PFSK-1 (cell line): Measurements from ENCODE around the gene ADAMTS14.

Source experiments
- FOXP2 ChIP-seq: optimal IDR thresholded peaks from 2 replicates; pipeline ENCODE3; 2011; ENCODE audit warnings: borderline replicate concordance, control low read depth, inconsistent platforms; ENCODE audit not compliant: insufficient read depth; ENCODE audit errors: extremely low read length, extremely low read depth
- POLR2AphosphoS5 ChIP-seq: IDR thresholded peaks from 2 replicates; pipeline ENCODE4 v1.6.1; 2012; ENCODE audit warnings: low read depth, mild to moderate bottlenecking, control low read depth, low read length, moderate library complexity
- REST ChIP-seq, 2 experiments: IDR thresholded peaks; 2 replicates each; pipeline versions ENCODE4 v1.6.1 to v1.8.0; 2011 to 2012; ENCODE audit warnings: low read depth in 2 of 2, low read length in 2 of 2, control low read depth in 1 of 2, inconsistent platforms in 1 of 2, mild to moderate bottlenecking in 1 of 2, moderate library complexity in 1 of 2; ENCODE audit not compliant: insufficient read depth in 1 of 2
- SIN3A ChIP-seq: IDR thresholded peaks from 2 replicates; pipeline ENCODE4 v1.6.1; 2012; ENCODE audit warnings: mild to moderate bottlenecking, low read length, moderate library complexity, borderline replicate concordance; ENCODE audit not compliant: insufficient read depth
- TAF1 ChIP-seq: IDR thresholded peaks from 2 replicates; pipeline ENCODE4 v1.6.1; 2012; ENCODE audit warnings: low read length, control low read depth, borderline replicate concordance; ENCODE audit not compliant: insufficient read depth

ADAMTS14 gene

GRCh38 chr10:70702190-70702763 is 30.0 kb downstream of the ADAMTS14 start:
- TF ChIP-seq TAF1 (no peak), POLR2AphosphoS5 (no peak), REST (IDR thresholded peaks at IDR 0.05; ENCODE audit: insufficient read depth in 1 of 2, low read depth in 2 of 2, low read length in 2 of 2) (no peak), SIN3A (no peak), FOXP2 (no peak)

GRCh38 chr10:70704211-70704610 is 31.9 kb downstream of the ADAMTS14 start:
- TF ChIP-seq FOXP2 (no peak), REST (IDR thresholded peaks at IDR 0.05; ENCODE audit: insufficient read depth in 1 of 2, low read depth in 2 of 2, low read length in 2 of 2) (no peak), TAF1 (no peak), POLR2AphosphoS5 (no peak), SIN3A (no peak)

GRCh38 chr10:70705121-70705861 is 33.0 kb downstream of the ADAMTS14 start:
- no peak for TF ChIP-seq POLR2AphosphoS5
- TF ChIP-seq TAF1, result no peak
- TF ChIP-seq SIN3A, result no peak
- TF ChIP-seq REST (IDR thresholded peaks at IDR 0.05; ENCODE audit: insufficient read depth in 1 of 2, low read depth in 2 of 2, low read length in 2 of 2), result no peak
- no peak for TF ChIP-seq FOXP2

- TF ChIP-seq FOXP2 (no peak), TAF1 (no peak), POLR2AphosphoS5 (no peak), SIN3A (no peak), REST (IDR thresholded peaks at IDR 0.05; ENCODE audit: insufficient read depth in 1 of 2, low read depth in 2 of 2, low read length in 2 of 2) (no peak)
Measured at GRCh38 chr10:70711177-70711576, 38.9 kb downstream of the ADAMTS14 start.
